ENCODE data around the gene TWIST2. TPM values are rescaled to one million over a fixed set of nuclear protein-coding genes. Genes with fewer than 3 reads are reported as not detected.

Gene TWIST2
- 10 to 100 TPM; 10.4 to 30.1 (median 20.8) TPM for total RNA-seq

DNA sequence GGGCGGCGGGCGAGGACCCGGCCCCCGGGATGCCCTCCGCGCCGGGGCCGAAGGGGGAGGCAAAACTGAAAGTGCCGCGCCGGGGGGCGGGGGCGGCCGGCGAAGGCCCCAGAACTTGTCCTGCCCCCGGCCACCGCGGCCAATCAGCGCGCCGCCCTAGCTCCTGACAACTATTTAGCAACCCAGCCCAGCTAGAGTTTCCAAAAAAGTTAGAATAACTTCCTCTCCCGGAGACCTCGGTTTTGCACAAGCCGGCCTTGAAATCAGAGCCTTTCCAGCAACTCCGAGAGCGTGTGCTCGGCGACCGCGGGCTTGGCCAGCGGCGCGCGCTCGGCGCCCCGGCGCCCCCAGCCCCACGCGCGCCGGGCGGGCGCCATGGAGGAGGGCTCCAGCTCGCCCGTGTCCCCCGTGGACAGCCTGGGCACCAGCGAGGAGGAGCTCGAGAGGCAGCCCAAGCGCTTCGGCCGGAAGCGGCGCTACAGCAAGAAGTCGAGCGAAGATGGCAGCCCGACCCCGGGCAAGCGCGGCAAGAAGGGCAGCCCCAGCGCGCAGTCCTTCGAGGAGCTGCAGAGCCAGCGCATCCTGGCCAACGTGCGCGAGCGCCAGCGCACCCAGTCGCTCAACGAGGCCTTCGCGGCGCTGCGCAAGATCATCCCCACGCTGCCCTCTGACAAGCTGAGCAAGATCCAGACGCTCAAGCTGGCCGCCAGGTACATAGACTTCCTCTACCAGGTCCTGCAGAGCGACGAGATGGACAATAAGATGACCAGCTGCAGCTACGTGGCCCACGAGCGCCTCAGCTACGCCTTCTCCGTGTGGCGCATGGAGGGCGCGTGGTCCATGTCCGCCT is at the start of gene TWIST2:
Gene TWIST2 (plus strand): TSS at position 245 of the 850 bp plus-strand sequence. CDS start 131 bp downstream, at position 376.
- intact Hi-C loops (cut with DNase I): no loop called here
- Histone ChIP-seq H3K4me3 (replicated peaks in 1 of 3) (peak within 1 kb of the TSS; percentile 20 to 40 (median 25)), H3K9me3 (no peaks in the 10 kb centered on the region), H3K27me3 (peaks cover 29% of the 10 kb centered on the region), H3K36me3 (no peaks in the 10 kb centered on the region), H3K4me1 (peaks cover 12 to 24% of the 10 kb centered on the region in 2 donors), H3K27ac (peak within 1 kb of the TSS; percentile 36 to 83 (median 71))
- WGBS, 2 donors: 2 to 3% methylated on average over 18 to 44 of the region's 90 CpGs
- TF ChIP-seq POLR2A (IDR thresholded peaks at IDR 0.05): peak in 1 of 2 donors; percentile 40
- TF ChIP-seq, protein P1, sequence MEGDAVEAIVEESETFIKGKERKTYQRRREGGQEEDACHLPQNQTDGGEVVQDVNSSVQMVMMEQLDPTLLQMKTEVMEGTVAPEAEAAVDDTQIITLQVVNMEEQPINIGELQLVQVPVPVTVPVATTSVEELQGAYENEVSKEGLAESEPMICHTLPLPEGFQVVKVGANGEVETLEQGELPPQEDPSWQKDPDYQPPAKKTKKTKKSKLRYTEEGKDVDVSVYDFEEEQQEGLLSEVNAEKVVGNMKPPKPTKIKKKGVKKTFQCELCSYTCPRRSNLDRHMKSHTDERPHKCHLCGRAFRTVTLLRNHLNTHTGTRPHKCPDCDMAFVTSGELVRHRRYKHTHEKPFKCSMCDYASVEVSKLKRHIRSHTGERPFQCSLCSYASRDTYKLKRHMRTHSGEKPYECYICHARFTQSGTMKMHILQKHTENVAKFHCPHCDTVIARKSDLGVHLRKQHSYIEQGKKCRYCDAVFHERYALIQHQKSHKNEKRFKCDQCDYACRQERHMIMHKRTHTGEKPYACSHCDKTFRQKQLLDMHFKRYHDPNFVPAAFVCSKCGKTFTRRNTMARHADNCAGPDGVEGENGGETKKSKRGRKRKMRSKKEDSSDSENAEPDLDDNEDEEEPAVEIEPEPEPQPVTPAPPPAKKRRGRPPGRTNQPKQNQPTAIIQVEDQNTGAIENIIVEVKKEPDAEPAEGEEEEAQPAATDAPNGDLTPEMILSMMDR (IDR thresholded peaks at IDR 0.05): no peak
- DNase-seq: peak; percentile 21 to 40

DNA sequence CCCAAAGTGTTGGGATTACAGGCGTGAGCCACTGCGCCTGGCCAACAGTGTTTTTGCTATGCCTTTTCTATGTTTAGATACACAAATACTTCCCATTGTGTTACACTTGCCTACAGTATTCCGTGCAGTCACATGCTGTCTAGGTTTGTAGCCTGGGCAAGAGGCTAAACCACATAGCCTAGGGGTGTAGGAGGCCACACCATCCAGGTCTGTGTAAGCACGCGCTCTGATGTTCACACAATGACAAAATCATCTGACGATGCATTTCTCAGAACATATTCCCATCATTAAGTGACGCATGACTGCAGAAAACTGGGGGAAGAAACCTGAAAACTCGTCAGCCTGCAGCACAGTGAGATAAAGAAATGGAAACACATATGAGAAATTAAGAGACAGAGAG is 46.1 kb upstream of the TWIST2 start:
- Histone ChIP-seq H3K27me3 (no peaks in the 10 kb centered on the region), H3K4me3 (replicated peaks in 1 of 3) (no peak overlapping the region), H3K9me3 (no peaks in the 10 kb centered on the region), H3K36me3 (no peaks in the 10 kb centered on the region), H3K27ac (no peak overlapping the region), H3K4me1 (no peaks in the 10 kb centered on the region)
- no peak for DNase-seq
- WGBS, 2 donors: 90 to 95% methylated on average over 8 of the region's 8 CpGs
- intact Hi-C loops (cut with DNase I): no loop called here
- no peak for TF ChIP-seq POLR2A (IDR thresholded peaks at IDR 0.05)
- TF ChIP-seq, protein P1 (IDR thresholded peaks at IDR 0.05): no peak

DNA sequence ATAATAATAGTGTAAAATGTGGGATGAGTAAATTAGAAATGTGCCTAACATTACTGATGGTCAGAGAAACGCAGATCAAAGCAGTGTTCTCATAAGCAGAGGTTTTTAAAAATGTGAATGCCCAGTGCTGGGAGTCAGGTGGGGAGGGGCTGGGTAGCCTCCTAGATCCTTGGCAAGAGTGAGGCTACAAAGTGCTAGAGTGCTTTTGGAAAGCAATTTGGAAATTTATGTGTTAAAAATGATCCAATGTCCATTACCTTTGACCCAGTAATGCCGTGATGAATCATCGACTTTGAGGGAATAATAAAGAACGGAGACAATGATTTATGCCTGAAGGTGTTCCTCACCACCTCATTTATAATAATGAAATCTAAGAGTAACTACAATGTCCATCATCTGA is 44.9 kb upstream of the TWIST2 start:
- H3K4me3 ChIP-seq (replicated peaks in 1 of 3): no peak overlapping the region
- intact Hi-C loops (cut with DNase I): no loop called here
- TF ChIP-seq, protein P1 (IDR thresholded peaks at IDR 0.05): no peak
- TF ChIP-seq POLR2A (IDR thresholded peaks at IDR 0.05): no peak
- H3K27ac ChIP-seq: no peak overlapping the region
- no peaks in the 10 kb centered on the region for H3K4me1 ChIP-seq
- WGBS, 2 donors: 66 to 80% methylated on average over 4 of the region's 4 CpGs
- H3K36me3 ChIP-seq: no peaks in the 10 kb centered on the region
- no peak for DNase-seq
- H3K27me3 ChIP-seq: no peaks in the 10 kb centered on the region
- no peaks in the 10 kb centered on the region for H3K9me3 ChIP-seq

DNA sequence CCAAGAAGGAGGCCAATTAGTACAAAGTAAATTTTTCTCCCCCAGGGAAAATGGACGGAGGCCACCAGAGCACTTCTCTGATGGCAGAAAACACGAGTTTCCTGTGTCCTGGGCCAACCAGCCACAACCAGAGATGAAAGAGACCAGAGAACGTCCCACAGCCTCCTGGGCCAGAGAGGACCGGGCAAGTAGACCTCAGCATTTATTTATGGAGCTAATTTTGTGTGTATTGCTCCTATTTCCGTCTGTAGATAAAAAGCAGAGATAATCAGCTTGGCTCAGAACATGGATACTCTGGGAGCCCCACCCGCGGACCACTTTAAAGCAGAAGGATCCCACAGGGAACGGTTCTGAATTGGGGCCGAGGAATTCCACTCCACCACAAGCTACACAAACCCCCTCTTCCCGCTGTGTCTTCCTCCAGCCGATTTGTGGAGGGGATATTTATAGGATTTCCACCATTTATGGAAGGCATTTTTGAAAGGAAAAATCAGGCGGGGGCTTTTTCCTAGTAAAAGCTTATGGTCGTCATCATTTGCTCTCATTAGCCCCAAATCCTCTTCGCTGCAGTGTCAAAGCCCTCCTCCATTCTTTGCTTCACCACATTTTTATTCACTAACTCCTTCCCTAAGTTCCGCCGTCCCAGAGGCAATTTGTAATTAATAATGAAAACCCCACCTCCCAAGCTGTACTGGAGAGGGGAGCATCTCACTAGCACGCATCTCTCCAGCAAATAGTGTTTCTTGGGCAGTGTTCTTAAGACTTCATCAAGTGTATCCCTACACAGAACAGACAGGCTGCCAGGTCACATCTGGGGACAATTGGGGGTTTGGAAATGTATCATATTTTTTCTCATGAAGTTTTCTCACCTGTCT is 43.7 kb upstream of the TWIST2 start:
- Histone ChIP-seq H3K9me3 (no peaks in the 10 kb centered on the region), H3K4me1 (no peaks in the 10 kb centered on the region), H3K4me3 (replicated peaks in 1 of 3) (no peak overlapping the region), H3K36me3 (no peaks in the 10 kb centered on the region), H3K27ac (no peak overlapping the region), H3K27me3 (no peaks in the 10 kb centered on the region)
- WGBS, 2 donors: 55 to 56% methylated on average over 17 of the region's 17 CpGs
- no peak for TF ChIP-seq POLR2A (IDR thresholded peaks at IDR 0.05)
- TF ChIP-seq, protein P1 (IDR thresholded peaks at IDR 0.05): no peak
- intact Hi-C loops (cut with DNase I): no loop called here
- DNase-seq: no peak

All from thyroid gland (tissue), 4 donors.